GM12875 (cell line): ENCODE data around the gene WDR3.
A peak's percentile ranks its signal among the peaks of the same experiment; 100 is the strongest.

ENCODE experiments used
- H3K4me3 ChIP-seq: one replicate; pipeline ENCODE4 v1.5.1; 2011; ENCODE audit warnings: low read depth, low read length, control low read depth
- CTCF ChIP-seq: IDR thresholded peaks from 2 replicates; pipeline ENCODE4 v1.5.1; 2011; ENCODE audit warnings: low read depth, mild to moderate bottlenecking, control low read depth, inconsistent platforms, low read length, moderate library complexity, borderline replicate concordance; ENCODE audit not compliant: insufficient read depth

The WDR3 gene

DNA sequence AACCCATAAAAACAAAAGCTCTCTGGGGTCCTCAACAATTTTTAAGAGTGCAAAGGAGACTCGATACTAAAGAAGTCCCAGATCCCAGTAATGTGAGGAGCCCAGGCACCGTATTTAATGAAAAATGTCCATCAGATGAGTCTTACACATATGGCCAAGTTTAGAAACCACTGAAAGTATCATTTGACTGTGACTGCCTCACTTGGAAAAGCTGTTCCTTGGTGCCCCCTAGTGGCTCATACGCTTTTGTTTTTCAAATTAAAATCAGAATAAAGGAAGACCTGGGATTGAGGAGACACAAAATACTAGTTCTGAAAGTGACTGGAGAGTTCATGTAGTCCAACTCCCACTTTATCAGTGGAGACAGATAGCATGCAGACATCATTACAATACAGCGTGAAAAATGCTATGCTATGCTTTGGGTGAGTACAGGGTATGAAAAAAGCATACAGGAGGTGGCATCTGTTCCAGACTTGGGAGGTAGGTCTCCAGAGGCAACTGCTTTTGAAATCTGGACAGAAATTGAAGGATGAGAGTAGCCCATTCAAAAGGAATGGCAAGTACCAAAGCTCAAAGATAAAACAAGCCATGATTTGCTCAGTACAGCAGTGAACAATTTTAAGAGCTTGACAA lies 33.9 kb upstream of the WDR3 start:
- H3K4me3 ChIP-seq: no peak overlapping the region
- TF ChIP-seq CTCF: peak; percentile 63

DNA sequence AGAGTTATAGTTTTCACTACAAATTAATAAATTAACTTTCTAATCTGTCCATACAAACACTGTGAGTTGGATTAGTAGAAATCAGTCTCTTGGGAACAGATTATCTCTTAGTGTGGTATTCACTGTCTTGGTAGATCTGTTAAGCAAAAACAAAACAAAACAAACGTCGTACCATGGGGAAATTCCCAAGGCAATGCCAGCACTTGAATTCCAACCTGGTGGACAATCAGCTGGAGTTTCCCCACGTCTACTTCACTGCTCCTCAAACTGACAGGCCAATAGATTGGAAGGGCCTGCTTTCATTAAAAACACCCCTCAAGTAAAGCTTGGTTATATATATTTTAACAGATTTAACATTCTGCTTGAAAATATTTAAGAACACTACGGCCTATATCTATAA lies 32.0 kb upstream of the WDR3 start:
- H3K4me3 ChIP-seq: no peak overlapping the region
- no peak for TF ChIP-seq CTCF

DNA sequence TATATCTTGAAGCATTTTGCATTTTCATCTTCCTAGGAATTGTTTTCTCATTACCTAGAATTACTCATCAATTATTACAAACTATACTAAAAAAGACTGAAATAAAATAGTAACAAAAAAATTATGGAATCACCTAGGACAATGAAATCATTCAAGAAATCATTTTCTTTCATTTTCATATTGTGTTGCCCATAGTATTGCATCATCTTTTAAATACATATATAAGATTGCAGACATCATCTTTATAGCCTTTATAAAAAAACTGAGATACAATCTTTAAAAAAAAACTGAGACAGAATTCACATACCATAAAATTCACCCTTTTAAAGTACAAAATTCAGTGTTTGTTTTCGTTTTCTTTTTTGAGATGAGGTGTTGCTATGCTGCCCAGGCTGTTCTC lies 29.7 kb upstream of the WDR3 start:
- TF ChIP-seq CTCF: no peak
- no peak overlapping the region for H3K4me3 ChIP-seq

DNA sequence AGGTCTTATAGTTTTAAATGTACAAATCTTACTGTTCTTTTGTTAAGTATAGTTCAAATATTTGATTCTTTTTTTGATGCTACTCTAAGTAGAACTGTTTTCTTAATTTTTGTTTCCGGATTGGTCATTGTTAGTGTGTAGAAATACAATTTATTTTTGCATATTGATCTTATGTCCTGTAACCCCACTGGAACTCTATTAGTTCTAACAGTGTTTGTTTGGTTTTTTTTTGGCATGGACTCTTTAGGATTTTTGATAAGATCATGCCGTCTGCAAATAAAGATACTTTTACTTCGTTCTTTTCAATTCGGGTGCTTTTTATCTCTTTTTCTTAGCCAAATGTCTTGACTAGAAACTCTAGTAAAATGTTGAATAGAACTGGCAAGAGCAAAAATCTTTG lies 26.6 kb upstream of the WDR3 start:
- H3K4me3 ChIP-seq: no peak overlapping the region
- TF ChIP-seq CTCF: no peak

DNA sequence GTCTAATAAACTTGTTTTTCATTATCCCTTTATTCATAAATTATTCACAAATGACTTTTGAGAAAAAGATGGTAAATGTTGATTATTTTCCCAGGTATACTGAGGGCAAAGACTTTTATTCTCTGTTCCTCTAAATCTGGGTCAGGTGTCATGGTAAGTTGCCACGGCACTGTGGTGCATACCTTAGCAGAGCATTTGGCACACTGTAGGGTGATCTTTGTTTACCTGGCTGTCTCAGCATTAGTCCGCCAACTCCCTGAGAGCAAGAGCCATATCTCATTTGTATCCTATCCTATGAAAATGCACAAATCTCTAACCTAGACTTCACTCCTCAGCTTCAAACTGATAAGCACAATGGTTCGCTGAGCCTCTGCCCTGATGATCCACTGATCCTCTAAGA lies 25.1 kb upstream of the WDR3 start:
- H3K4me3 ChIP-seq: no peak overlapping the region
- no peak for TF ChIP-seq CTCF

DNA sequence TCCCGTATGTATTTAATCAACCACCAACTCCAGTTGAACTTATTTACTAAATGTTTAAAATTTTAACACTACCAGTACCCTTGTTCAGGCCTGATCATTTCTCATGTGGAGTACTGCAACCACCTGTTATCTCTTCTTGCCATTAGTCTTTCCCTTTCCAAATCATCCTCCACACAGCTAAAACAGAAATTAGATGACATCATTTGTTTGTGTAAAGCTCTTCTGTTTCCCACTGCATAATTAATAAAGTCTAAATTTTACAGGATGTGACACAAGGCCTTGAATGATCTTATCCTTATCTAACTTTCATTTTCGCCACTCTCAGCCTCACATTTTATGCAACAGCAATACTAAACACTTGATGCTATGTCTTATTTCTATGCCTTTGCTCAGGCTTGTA lies 24.5 kb upstream of the WDR3 start:
- TF ChIP-seq CTCF: no peak
- no peak overlapping the region for H3K4me3 ChIP-seq

DNA sequence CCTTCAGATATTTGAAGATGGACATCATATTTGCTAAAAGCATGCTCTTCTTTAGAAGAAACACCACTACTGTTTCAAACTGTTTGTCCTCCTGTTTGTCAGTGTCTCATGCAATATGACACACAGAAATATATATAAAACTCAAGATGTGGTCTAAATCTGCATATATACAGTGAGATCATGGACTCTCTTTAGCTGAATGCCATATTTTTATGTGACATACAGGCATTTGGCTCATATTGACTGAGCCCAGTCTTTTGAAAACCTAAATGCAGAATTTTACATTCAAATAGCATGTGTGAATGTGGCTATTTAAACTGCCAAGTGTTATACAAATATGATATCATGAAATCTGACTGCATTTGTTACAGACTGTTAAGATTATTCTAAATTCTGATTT lies 18.5 kb upstream of the WDR3 start:
- no peak for TF ChIP-seq CTCF
- no peak overlapping the region for H3K4me3 ChIP-seq
